DOHH2 (cell line): ENCODE results near the gene MED13.

Experiments
- H3F3A ChIP-seq: fragments of 200-600 bp; sonication (generic), shearing (Covaris generic); 2 replicates; pipeline ENCODE4 v1.6.0; 2016; ENCODE audit warnings: antibody characterized with exemption, mild to moderate bottlenecking; ENCODE audit not compliant: control insufficient read depth, insufficient read depth
- H3K27ac ChIP-seq: fragments of 200-600 bp; sonication (generic); 2 replicates; pipeline ENCODE4 v1.5.1; 2014; ENCODE audit warnings: low read depth, mild to moderate bottlenecking, low read length, moderate library complexity
- H3K27me3 ChIP-seq: fragments of 200-600 bp; sonication (generic); 2 replicates; pipeline ENCODE4 v1.6.1; 2014; ENCODE audit warnings: mild to moderate bottlenecking, low read length, mixed read lengths; ENCODE audit not compliant: control insufficient read depth
- H3K36me3 ChIP-seq: fragments of 200-600 bp; sonication (generic); 2 replicates; pipeline ENCODE4 v1.6.1; 2014; ENCODE audit warnings: mild to moderate bottlenecking, low read length, moderate library complexity, mixed read lengths; ENCODE audit not compliant: control insufficient read depth
- H3K4me1 ChIP-seq: fragments of 200-600 bp; sonication (generic); 2 replicates; pipeline ENCODE4 v1.6.1; 2014; ENCODE audit warnings: mild to moderate bottlenecking, low read length, mixed read lengths; ENCODE audit not compliant: control insufficient read depth
- H3K4me2 ChIP-seq: fragments of 200-600 bp; sonication (generic); 2 replicates; pipeline ENCODE4 v1.6.0; 2014; ENCODE audit warnings: mild to moderate bottlenecking, low read length, moderate library complexity
- H3K4me3 ChIP-seq: fragments of 200-600 bp; sonication (generic); 2 replicates; pipeline ENCODE4 v1.5.1; 2014; ENCODE audit warnings: mild to moderate bottlenecking, low read length, mixed read lengths
- H3K79me2 ChIP-seq: fragments of 200-600 bp; sonication (generic); 2 replicates; pipeline ENCODE4 v1.6.1; 2014; ENCODE audit warnings: mild to moderate bottlenecking, low read length, mixed read lengths; ENCODE audit not compliant: control insufficient read depth
- H3K9me2 ChIP-seq: fragments of 200-600 bp; sonication (generic); replicated peaks from 2 replicates; pipeline ENCODE4 v1.6.1; 2014; ENCODE audit warnings: mild to moderate bottlenecking, low read length, mixed read lengths; ENCODE audit not compliant: control insufficient read depth
- H3K9me3 ChIP-seq: fragments of 200-600 bp; sonication (generic); 2 replicates; pipeline ENCODE4 v1.6.1; 2014; ENCODE audit warnings: antibody characterized with exemption, low read length, mixed read lengths; ENCODE audit not compliant: control insufficient read depth, insufficient read depth
- H4K20me1 ChIP-seq: fragments of 200-600 bp; sonication (generic); 2 replicates; pipeline ENCODE4 v1.6.0; 2014; ENCODE audit warnings: low read depth, mild to moderate bottlenecking, antibody characterized with exemption, low read length, moderate library complexity; ENCODE audit not compliant: control insufficient read depth, insufficient read depth
- CTCF ChIP-seq: fragments of 200-600 bp; sonication (generic); IDR thresholded peaks from one replicate; pipeline ENCODE4 v1.5.1; 2014; ENCODE audit warnings: antibody characterized with exemption, mild to moderate bottlenecking, low read depth, low read length; ENCODE audit not compliant: poor library complexity, severe bottlenecking
- EZH2phosphoT487 ChIP-seq: fragments of 200-600 bp; sonication (generic); IDR thresholded peaks from 2 replicates; pipeline ENCODE4 v1.6.1; 2017; ENCODE audit warnings: borderline replicate concordance, mild to moderate bottlenecking, antibody characterized with exemption, low read length, moderate library complexity, mixed read lengths

The MED13 gene

GRCh38 chr17:61908292-61909037 is 156.6 kb downstream of the MED13 start:
- Histone ChIP-seq H4K20me1 (no peaks in the 10 kb centered on the region), H3K4me3 (no peak overlapping the region), H3K9me2 (no peaks in the 10 kb centered on the region), H3K4me1 (no peaks in the 10 kb centered on the region), H3K27me3 (no peaks in the 10 kb centered on the region), H3K27ac (no peak overlapping the region), H3K79me2 (no peaks in the 10 kb centered on the region), H3K9me3 (no peaks in the 10 kb centered on the region), H3K36me3 (peaks cover 74% of the 10 kb centered on the region), H3K4me2 (no peak overlapping the region), H3F3A (no peaks in the 10 kb centered on the region; the same call in 1 of the 2 replicates)
- no peak for TF ChIP-seq EZH2phosphoT487

GRCh38 chr17:61907361-61907760 is 157.7 kb downstream of the MED13 start:
- H3K4me2 ChIP-seq = no peak overlapping the region
- H3K79me2 ChIP-seq = no peaks in the 10 kb centered on the region
- TF ChIP-seq CTCF (no peak), EZH2phosphoT487 (no peak)
- H3K36me3 ChIP-seq = peaks cover 74% of the 10 kb centered on the region
- H3K9me2 ChIP-seq = no peaks in the 10 kb centered on the region
- no peaks in the 10 kb centered on the region for H4K20me1 ChIP-seq
- H3F3A ChIP-seq = no peaks in the 10 kb centered on the region; the same call in 1 of the 2 replicates
- H3K4me3 ChIP-seq = no peak overlapping the region
- no peaks in the 10 kb centered on the region for H3K4me1 ChIP-seq
- H3K27me3 ChIP-seq = no peaks in the 10 kb centered on the region
- H3K27ac ChIP-seq = no peak overlapping the region
- no peaks in the 10 kb centered on the region for H3K9me3 ChIP-seq

GRCh38 chr17:61904094-61904710 is 160.9 kb downstream of the MED13 start:
- Histone ChIP-seq H3K36me3 (peaks cover 68% of the 10 kb centered on the region), H3F3A (no peaks in the 10 kb centered on the region; the same call in 1 of the 2 replicates), H4K20me1 (no peaks in the 10 kb centered on the region), H3K27me3 (no peaks in the 10 kb centered on the region), H3K27ac (no peak overlapping the region), H3K4me2 (no peak overlapping the region), H3K79me2 (no peaks in the 10 kb centered on the region), H3K9me3 (no peaks in the 10 kb centered on the region), H3K4me3 (no peak overlapping the region), H3K4me1 (no peaks in the 10 kb centered on the region), H3K9me2 (no peaks in the 10 kb centered on the region)
- TF ChIP-seq CTCF (no peak), EZH2phosphoT487 (no peak)

GRCh38 chr17:61903251-61903650 is 161.8 kb downstream of the MED13 start:
- H3K4me3 ChIP-seq = no peak overlapping the region
- H3K9me3 ChIP-seq = no peaks in the 10 kb centered on the region
- no peaks in the 10 kb centered on the region; the same call in 1 of the 2 replicates for H3F3A ChIP-seq
- peaks cover 65% of the 10 kb centered on the region for H3K36me3 ChIP-seq
- no peaks in the 10 kb centered on the region for H3K4me1 ChIP-seq
- no peaks in the 10 kb centered on the region for H3K79me2 ChIP-seq
- H3K9me2 ChIP-seq = no peaks in the 10 kb centered on the region
- H3K27me3 ChIP-seq = no peaks in the 10 kb centered on the region
- no peak for TF ChIP-seq EZH2phosphoT487
- TF ChIP-seq CTCF = no peak
- no peaks in the 10 kb centered on the region for H4K20me1 ChIP-seq
- H3K4me2 ChIP-seq = no peak overlapping the region
- H3K27ac ChIP-seq = no peak overlapping the region
